Stimulated activated CD8-positive, alpha-beta memory T cell treated with anti-CD3 and anti-CD28 coated beads, Interleukin-15, amount 100 ng/mL, for 24 hours (primary cell): ENCODE data around the gene PLD5.
"Not testable (repeated sequence)": the region's sequence is repeated elsewhere in the genome, so short reads cannot be mapped to it uniquely, and the experiment has no call there.

Experiments
- DNase-seq: peaks from one replicate; pipeline ENCODE4 v3.0.0-alpha.2; 2020; ENCODE audit warnings: low read depth

Gene PLD5

GRCh38 chr1:242210316-242210715 lies 314.2 kb downstream of the PLD5 start:
- DNase-seq, result not testable (repeated sequence)

DNA sequence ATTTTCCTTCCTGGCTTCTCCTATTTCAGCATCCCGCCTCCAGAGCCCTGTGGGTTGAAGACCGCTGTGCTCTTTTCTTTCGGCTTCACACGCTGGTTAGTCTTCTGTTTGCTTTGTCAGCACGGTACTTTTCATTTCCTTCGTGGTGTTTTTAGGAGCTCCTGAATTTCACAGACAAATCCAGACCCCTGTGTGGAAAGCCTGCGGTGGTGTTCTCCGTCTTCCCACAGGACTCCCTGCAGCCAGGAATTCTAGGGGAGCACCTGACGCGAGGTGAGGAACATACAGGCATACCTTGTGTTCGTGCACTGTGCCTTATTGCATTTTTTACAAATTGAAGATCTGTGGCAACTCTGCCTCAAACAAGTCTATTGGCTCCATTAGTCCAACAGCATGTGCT lies 315.4 kb downstream of the PLD5 start:
- DNase-seq, result no peak

GRCh38 chr1:242208021-242208420 lies 316.5 kb downstream of the PLD5 start:
- DNase-seq, result no peak

- no peak for DNase-seq
Observed at GRCh38 chr1:242206994-242207393, 317.5 kb downstream of the PLD5 start.

- no peak for DNase-seq
Observed at GRCh38 chr1:242205622-242206489, 318.6 kb downstream of the PLD5 start.

DNA sequence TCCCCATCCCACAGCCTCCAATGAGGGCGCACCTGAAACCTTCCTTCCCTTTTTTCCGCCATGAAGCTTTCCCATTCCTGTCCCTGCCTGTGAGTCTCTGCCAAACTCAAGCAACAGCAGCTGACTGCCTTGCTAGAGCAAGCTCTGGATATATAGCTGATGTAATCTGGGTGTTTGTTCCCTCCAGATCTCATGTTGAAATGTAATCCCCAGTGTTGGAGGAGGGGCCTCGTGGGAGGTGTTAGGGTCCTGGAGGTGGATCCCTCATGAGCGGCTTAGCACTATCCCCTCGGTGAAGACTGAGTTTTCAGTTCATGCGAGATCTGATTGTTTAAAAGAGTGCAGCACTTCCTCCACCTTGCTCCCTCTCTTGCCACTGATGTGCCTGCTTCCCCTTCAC lies 321.2 kb downstream of the PLD5 start:
- DNase-seq, result no peak

GRCh38 chr1:242201090-242201489 lies 323.4 kb downstream of the PLD5 start:
- DNase-seq, result no peak

DNA sequence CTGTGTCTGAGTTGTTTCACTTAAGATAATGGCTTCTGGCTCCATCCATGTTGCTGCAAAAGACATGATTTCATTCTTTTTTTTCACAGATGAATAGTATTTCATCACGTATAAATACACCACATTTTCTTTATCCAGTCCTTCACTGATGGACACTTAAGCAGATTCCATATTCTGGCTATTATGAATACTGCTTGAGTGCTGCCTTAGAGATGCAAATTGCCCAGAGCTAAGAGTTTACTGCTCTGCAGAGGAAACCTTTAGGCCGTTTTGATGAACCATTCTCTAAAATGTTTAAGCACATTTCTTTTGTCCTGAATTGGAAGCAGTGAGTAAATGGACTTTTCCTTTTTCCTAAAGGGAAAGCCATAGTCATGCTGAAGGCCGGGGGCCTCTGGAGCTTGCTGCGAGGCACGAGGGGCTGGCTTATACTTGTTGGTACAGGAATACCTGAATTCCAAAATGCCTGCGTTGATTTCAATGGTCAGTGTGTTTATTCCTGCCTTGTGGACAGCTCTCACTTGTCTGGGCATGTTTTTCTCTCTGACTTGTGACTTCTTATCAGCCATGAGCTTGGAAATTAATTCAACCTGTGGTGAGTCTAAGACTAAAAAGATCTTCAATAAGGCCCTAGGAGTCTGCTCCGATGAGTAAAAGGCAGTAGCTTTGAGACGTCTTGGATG lies 324.6 kb downstream of the PLD5 start:
- no peak for DNase-seq

- DNase-seq, result no peak
Observed at GRCh38 chr1:242197907-242198820, 326.3 kb downstream of the PLD5 start.

DNA sequence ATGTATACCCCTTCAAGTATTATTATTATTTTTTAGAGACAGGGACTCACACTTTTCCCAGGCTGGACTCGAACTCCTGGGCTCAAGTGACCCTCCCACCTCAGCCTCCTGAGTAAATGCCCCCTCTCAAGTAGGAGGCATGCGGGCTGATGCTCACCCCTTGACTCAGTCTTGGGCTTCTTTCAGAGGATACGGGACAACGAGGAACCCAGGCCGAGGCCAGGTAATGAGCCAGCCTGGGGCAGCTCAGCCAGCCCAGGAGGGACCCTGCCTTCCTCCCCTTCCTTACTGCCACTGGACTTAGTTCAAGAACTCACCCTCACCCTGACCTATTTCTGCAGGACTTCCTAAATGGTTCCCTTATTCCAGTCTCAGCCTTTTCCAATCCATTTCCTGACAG lies 327.6 kb downstream of the PLD5 start:
- no peak for DNase-seq

- DNase-seq, result no peak
Observed at GRCh38 chr1:242196101-242196500, 328.4 kb downstream of the PLD5 start.

GRCh38 chr1:242189591-242189990 lies 334.9 kb downstream of the PLD5 start:
- no peak for DNase-seq

- no peak for DNase-seq
Observed at GRCh38 chr1:242187816-242188215, 336.7 kb downstream of the PLD5 start.

GRCh38 chr1:242187171-242187570 lies 337.3 kb downstream of the PLD5 start:
- no peak for DNase-seq

GRCh38 chr1:242185731-242186130 lies 338.8 kb downstream of the PLD5 start:
- no peak for DNase-seq

- DNase-seq, result no peak
Observed at GRCh38 chr1:242184955-242185354, 339.5 kb downstream of the PLD5 start.

- not testable (repeated sequence) for DNase-seq
Observed at GRCh38 chr1:242179767-242180166, 344.7 kb downstream of the PLD5 start.

DNA sequence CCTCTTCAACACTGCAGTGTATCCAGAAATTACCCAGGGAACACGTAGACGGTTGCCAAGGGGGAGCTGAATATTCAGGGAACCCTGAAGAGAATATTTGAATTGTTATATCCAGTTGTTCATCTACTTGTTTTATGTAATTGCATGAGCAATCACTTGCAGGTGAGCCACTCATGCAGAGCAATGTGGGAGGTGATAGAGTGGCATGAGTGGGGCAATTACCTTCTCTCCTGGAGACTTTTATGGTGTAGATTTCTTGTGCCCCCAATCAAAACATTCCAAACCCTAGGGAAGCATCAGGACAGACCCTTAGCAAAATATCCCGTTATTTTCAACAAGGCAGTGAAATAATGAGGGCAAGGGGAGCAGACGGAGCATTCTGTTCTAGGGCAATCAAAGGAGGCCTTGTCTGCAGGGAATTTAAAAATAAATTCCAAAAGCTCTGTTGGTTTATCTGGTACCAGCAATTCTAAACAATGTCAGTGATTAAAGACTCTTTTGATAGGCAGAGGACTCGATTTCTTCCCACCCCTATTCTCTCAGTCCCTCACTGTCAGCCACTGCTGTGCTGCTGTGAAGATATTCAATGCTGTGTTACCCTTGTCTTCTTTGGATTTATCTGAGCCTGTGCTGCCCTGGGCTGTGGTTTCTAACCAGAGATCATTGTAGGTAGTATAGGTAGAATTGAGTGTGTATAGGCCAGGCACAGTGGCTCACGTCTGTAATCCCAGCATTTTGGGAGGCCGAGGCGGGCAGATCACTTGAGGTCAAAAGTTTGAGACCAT lies 345.4 kb downstream of the PLD5 start:
- no peak for DNase-seq

DNA sequence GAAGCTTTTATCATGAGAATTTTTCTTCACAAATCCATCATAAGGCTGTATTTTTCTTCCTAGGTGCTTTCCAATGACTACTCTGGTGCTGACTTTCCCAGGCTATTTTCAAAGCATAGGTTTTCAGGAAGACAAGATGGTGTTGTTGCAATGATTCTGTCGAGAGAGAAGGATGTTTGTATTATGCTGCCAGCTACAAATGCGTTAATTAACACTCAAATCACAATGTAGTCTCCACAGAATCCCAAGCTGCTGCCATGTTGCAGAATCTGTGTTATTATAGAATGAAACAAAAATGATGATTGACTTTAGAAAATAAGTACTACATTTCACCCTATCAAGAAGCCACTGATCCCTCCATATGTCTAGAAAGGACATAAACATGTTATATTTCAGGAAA lies 346.1 kb downstream of the PLD5 start:
- DNase-seq, result no peak

GRCh38 chr1:242162140-242162539 lies 362.4 kb downstream of the PLD5 start:
- DNase-seq, result no peak

DNA sequence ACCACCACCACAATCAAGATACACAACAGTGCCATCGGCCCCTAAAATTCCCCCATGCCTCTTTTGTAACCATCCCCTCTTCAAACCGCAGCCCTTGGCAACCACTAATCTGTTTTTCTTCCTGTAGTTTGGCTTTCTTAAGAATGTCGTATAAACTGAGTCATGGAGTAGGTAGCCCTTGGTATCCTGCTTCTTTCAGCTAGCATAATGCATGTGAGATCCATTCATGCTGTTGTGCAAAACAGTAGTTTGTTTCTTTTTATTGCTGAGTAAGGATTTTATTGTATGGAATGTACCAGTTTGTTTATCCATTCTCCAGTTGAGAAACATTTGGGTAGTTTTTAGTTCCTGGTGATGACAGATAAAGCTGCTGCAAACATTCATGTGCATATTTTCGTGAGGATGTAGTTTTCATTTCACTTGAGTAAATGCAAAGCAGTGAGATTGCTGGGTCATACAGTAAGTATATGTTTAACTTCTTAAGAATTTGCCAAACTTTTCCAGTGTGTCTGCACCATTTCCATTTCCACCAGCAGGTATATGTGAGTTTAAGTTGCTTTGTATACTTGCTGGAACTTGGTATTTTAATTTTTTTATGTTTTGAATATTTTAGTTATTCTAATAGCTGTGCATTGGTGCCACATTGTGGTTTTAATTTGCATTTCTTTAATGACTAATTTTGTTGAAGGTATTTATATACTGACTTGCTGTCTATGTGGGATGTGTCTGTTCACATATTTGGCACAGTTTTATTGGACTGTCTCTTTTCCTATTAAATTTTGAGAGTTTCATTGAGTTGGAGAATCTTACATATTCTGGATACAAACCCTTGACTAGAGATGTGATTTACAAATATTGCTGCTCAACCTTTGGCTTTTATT lies 377.2 kb downstream of the PLD5 start:
- no peak for DNase-seq
